Measurements from ENCODE around the gene PHF14.

DNA sequence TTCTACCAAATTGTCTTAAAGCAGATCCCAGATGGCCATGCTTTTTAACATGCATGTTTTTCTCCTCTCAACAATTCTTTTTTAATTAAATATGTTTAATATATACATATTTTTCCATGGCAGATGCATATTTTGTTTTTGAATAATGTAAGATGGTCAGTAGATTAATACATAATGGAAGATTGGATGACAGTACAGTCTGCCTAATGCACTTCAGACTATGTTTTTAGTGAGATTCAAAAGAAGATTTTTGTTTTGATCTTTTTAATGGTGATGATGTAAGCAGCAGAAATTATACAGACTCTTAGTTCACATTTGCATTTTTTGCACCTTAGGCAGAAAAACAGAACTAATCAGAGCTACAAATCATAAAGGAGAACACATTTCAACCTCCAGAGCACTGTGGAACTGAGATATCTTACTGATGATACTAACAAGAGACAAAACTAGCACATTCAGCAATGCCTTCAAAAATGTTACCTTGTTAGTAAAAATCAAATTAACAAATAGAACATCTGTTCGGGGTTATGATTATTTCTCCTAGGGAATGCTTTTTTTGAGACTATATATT, 203.4 kb downstream of the PHF14 start:
- TF ChIP-seq, protein P1, sequence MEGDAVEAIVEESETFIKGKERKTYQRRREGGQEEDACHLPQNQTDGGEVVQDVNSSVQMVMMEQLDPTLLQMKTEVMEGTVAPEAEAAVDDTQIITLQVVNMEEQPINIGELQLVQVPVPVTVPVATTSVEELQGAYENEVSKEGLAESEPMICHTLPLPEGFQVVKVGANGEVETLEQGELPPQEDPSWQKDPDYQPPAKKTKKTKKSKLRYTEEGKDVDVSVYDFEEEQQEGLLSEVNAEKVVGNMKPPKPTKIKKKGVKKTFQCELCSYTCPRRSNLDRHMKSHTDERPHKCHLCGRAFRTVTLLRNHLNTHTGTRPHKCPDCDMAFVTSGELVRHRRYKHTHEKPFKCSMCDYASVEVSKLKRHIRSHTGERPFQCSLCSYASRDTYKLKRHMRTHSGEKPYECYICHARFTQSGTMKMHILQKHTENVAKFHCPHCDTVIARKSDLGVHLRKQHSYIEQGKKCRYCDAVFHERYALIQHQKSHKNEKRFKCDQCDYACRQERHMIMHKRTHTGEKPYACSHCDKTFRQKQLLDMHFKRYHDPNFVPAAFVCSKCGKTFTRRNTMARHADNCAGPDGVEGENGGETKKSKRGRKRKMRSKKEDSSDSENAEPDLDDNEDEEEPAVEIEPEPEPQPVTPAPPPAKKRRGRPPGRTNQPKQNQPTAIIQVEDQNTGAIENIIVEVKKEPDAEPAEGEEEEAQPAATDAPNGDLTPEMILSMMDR (conservative IDR thresholded peaks at IDR 0.05) = no peak
- no peak for TF ChIP-seq EZH2 (IDR thresholded peaks at IDR 0.05; ENCODE audit: low read depth)
